ENCODE measurements around the gene NID2. TPM values are rescaled to one million over a fixed set of nuclear protein-coding genes. Genes with fewer than 3 reads are reported as not detected.

NID2 gene
- total RNA-seq, 1 experiment from 2014 or later, result 12.6 TPM

DNA sequence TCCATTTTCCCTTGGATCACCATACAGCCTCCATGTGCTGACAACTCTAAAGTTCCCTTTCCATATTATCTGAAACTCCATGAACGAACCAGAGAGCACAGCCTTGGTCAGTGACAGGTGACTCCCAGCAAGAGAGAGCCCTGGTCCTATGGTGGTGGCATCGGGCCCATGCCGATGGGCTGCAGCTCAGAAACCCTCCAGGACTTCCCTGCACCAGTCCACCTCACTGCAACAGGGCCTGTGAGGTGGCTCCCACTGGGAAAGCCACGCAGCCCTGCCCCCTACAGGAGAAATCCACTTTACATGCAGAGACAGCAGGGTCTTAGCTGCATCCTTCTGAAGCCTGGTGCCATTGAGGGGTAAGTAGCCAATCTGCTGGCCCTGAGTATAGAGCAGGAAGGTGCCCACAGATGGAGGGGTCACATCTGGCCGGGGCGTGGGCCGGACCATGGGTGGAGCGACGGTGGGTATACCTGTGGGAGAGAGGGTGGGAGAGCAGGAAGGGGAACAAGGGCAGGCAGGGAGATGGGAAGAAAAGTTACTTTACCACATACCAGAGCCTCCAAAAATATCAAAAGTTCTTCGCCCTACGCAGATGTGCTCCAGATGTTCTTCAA, 54.8 kb downstream of the NID2 start:
- no TSS peak for BruUV-seq (replicated peaks)
- peaks cover 31% of the 10 kb centered on the region for H3K36me3 ChIP-seq (ENCODE audit: insufficient read depth, low read length, poor library complexity, severe bottlenecking)
- H3K27ac ChIP-seq (ENCODE audit: low read depth, low read length, poor library complexity, severe bottlenecking), result no peak overlapping the region
- CTCF ChIA-PET, result interaction anchor here (0.6 kb wide), 1 partner anchor 111 kb away, joined by 4 read pairs; no protein-coding TSS in a partner anchor
- no peaks in the 10 kb centered on the region for H3K27me3 ChIP-seq (replicated peaks; ENCODE audit: insufficient read depth, low read depth, low read length, poor library complexity)
- intact Hi-C loops (cut with micrococcal nuclease; ENCODE audit: unreplicated experiment), result loop anchor here (5.0 kb wide), 1 partner anchor 53 kb away; the partner anchor contains the start of gene NID2
- POLR2A ChIA-PET (ENCODE audit: low non-redundant PET), result interaction anchor here (0.7 kb wide), 1 partner anchor 500 kb away, joined by 3 read pairs; no protein-coding TSS in a partner anchor
- H3K9me3 ChIP-seq (ENCODE audit: low read depth, low read length, poor library complexity, severe bottlenecking), result no peaks in the 10 kb centered on the region
- DNase-seq (ENCODE audit: low spot score), result peak; percentile 49
- H3K4me3 ChIP-seq (ENCODE audit: low read depth, low read length, poor library complexity, severe bottlenecking), result no peak overlapping the region
- no peak for TF ChIP-seq EZH2 (IDR thresholded peaks at IDR 0.05; ENCODE audit: borderline replicate concordance, low read depth, low read length, poor library complexity, severe bottlenecking)
- TF ChIP-seq, protein P1, sequence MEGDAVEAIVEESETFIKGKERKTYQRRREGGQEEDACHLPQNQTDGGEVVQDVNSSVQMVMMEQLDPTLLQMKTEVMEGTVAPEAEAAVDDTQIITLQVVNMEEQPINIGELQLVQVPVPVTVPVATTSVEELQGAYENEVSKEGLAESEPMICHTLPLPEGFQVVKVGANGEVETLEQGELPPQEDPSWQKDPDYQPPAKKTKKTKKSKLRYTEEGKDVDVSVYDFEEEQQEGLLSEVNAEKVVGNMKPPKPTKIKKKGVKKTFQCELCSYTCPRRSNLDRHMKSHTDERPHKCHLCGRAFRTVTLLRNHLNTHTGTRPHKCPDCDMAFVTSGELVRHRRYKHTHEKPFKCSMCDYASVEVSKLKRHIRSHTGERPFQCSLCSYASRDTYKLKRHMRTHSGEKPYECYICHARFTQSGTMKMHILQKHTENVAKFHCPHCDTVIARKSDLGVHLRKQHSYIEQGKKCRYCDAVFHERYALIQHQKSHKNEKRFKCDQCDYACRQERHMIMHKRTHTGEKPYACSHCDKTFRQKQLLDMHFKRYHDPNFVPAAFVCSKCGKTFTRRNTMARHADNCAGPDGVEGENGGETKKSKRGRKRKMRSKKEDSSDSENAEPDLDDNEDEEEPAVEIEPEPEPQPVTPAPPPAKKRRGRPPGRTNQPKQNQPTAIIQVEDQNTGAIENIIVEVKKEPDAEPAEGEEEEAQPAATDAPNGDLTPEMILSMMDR (conservative IDR thresholded peaks at IDR 0.05; ENCODE audit: low read depth, low read length), result peak; percentile 66
- peaks cover 27% of the 10 kb centered on the region for H3K4me1 ChIP-seq (ENCODE audit: insufficient read depth, low read length, poor library complexity, severe bottlenecking)

DNA sequence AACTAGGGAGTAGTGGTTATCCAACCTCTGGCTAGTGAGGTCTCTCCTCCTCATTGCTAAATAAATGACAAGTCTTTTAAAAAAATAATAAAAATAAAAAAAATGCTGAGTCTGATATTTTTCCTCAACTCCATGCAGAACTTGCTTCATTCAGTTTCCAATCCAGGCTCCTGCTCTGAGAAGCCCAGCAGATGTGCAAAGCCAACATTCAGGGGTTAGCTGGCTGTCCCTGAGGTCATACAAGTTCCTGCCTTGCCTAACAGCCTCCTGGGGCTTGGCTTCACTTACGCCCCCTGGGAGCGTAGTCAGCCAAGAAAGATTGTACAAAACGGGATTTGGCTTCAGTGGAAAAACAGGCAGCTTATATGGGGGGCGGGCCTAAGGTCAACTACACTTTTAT, 56.2 kb downstream of the NID2 start:
- Histone ChIP-seq H3K27me3 (replicated peaks; ENCODE audit: insufficient read depth, low read depth, low read length, poor library complexity) (no peaks in the 10 kb centered on the region), H3K4me3 (ENCODE audit: low read depth, low read length, poor library complexity, severe bottlenecking) (no peak overlapping the region), H3K27ac (ENCODE audit: low read depth, low read length, poor library complexity, severe bottlenecking) (peak overlapping the region; percentile 35), H3K36me3 (ENCODE audit: insufficient read depth, low read length, poor library complexity, severe bottlenecking) (peaks cover 45% of the 10 kb centered on the region), H3K9me3 (ENCODE audit: low read depth, low read length, poor library complexity, severe bottlenecking) (no peaks in the 10 kb centered on the region), H3K4me1 (ENCODE audit: insufficient read depth, low read length, poor library complexity, severe bottlenecking) (peaks cover 27% of the 10 kb centered on the region)
- TF ChIP-seq, protein P1 (conservative IDR thresholded peaks at IDR 0.05; ENCODE audit: low read depth, low read length), result no peak
- TF ChIP-seq EZH2 (IDR thresholded peaks at IDR 0.05; ENCODE audit: borderline replicate concordance, low read depth, low read length, poor library complexity, severe bottlenecking), result no peak
- POLR2A ChIA-PET (ENCODE audit: low non-redundant PET), result no interaction called here
- DNase-seq (ENCODE audit: low spot score), result no peak
- CTCF ChIA-PET, result no interaction called here
- intact Hi-C loops (cut with micrococcal nuclease; ENCODE audit: unreplicated experiment), result loop anchor here (5.0 kb wide), 1 partner anchor 55 kb away; the partner anchor contains the start of gene NID2
- no TSS peak for BruUV-seq (replicated peaks)

DNA sequence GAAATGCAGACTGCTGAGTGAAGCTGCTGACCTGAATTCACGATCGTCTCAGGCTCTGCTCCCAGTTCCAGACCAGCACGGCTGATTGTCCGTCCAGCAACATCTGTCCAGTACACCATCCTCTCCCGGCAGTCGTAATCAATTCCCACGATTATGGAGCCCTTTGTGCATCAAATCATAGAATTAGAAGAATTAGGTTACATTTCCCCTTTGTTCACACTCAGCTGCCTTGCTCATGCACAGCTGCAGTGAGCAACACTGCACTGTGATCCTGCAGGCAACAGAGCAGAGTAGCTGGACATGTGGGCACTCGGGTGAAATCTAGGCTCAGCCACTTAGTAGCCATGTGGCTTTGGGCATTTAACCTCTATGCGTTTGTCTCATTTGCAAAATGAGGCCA, 57.3 kb downstream of the NID2 start:
- intact Hi-C loops (cut with micrococcal nuclease; ENCODE audit: unreplicated experiment), result loop anchor here (5.0 kb wide), 1 partner anchor 56 kb away; the partner anchor contains the start of gene NID2
- no TSS peak for BruUV-seq (replicated peaks)
- no peak for DNase-seq (ENCODE audit: low spot score)

More for the DNA sequence above, 57.3 kb downstream of the NID2 start:
- Histone ChIP-seq H3K4me3 (ENCODE audit: low read depth, low read length, poor library complexity, severe bottlenecking) (no peak overlapping the region), H3K9me3 (ENCODE audit: low read depth, low read length, poor library complexity, severe bottlenecking) (no peaks in the 10 kb centered on the region), H3K4me1 (ENCODE audit: insufficient read depth, low read length, poor library complexity, severe bottlenecking) (peaks cover 27% of the 10 kb centered on the region), H3K27me3 (replicated peaks; ENCODE audit: insufficient read depth, low read depth, low read length, poor library complexity) (no peaks in the 10 kb centered on the region), H3K36me3 (ENCODE audit: insufficient read depth, low read length, poor library complexity, severe bottlenecking) (peaks cover 57% of the 10 kb centered on the region), H3K27ac (ENCODE audit: low read depth, low read length, poor library complexity, severe bottlenecking) (no peak overlapping the region)
- TF ChIP-seq EZH2 (IDR thresholded peaks at IDR 0.05; ENCODE audit: borderline replicate concordance, low read depth, low read length, poor library complexity, severe bottlenecking), result no peak
- TF ChIP-seq, protein P1 (conservative IDR thresholded peaks at IDR 0.05; ENCODE audit: low read depth, low read length), result no peak
- ChIA-PET CTCF (no interaction called here), POLR2A (ENCODE audit: low non-redundant PET) (no interaction called here)

Measured in A673 (cell line).